ENCODE measurements around the gene AXIN1. TPM values are rescaled to one million over a fixed set of nuclear protein-coding genes. Genes with fewer than 3 reads are reported as not detected.
"Not testable (repeated sequence)": the region's sequence is repeated elsewhere in the genome, so short reads cannot be mapped to it uniquely, and the experiment has no call there.

The AXIN1 gene
- total RNA-seq, 1 donor from 2014 or later = 43.5 TPM

- not testable (repeated sequence) for DNase-seq (ENCODE audit: low read depth)
Observed at GRCh38 chr16:267562-267961, 85.0 kb downstream of the AXIN1 start.

- DNase-seq (ENCODE audit: low read depth) = no peak
Observed at GRCh38 chr16:266258-267164, 86.0 kb downstream of the AXIN1 start.

GRCh38 chr16:265711-266110 is 86.8 kb downstream of the AXIN1 start:
- peak; percentile 15 for DNase-seq (ENCODE audit: low read depth)

GRCh38 chr16:265002-265529 is 87.5 kb downstream of the AXIN1 start:
- no peak for DNase-seq (ENCODE audit: low read depth)

- no peak for DNase-seq (ENCODE audit: low read depth)
Observed at GRCh38 chr16:264440-264951, 88.0 kb downstream of the AXIN1 start.

GRCh38 chr16:263944-264343 is 88.6 kb downstream of the AXIN1 start:
- no peak for DNase-seq (ENCODE audit: low read depth)

- no peak for DNase-seq (ENCODE audit: low read depth)
Observed at GRCh38 chr16:263182-263774, 89.2 kb downstream of the AXIN1 start.

- DNase-seq (ENCODE audit: low read depth) = no peak
Observed at GRCh38 chr16:262121-262745, 90.3 kb downstream of the AXIN1 start.

GRCh38 chr16:261031-261691 is 91.4 kb downstream of the AXIN1 start:
- DNase-seq (ENCODE audit: low read depth) = no peak

- DNase-seq (ENCODE audit: low read depth) = no peak
Observed at GRCh38 chr16:260326-260725, 92.2 kb downstream of the AXIN1 start.

GRCh38 chr16:259814-260253 is 92.7 kb downstream of the AXIN1 start:
- no peak for DNase-seq (ENCODE audit: low read depth)

GRCh38 chr16:259226-259625 is 93.3 kb downstream of the AXIN1 start:
- DNase-seq (ENCODE audit: low read depth) = no peak

GRCh38 chr16:258091-258490 is 94.4 kb downstream of the AXIN1 start:
- not testable (repeated sequence) for DNase-seq (ENCODE audit: low read depth)

GRCh38 chr16:255183-255582 is 97.3 kb downstream of the AXIN1 start:
- no peak for DNase-seq (ENCODE audit: low read depth)

- no peak for DNase-seq (ENCODE audit: low read depth)
Observed at GRCh38 chr16:254461-254860, 98.1 kb downstream of the AXIN1 start.

GRCh38 chr16:253833-254232 is 98.7 kb downstream of the AXIN1 start:
- no peak for DNase-seq (ENCODE audit: low read depth)

GRCh38 chr16:252366-253337 is 99.9 kb downstream of the AXIN1 start:
- DNase-seq (ENCODE audit: low read depth) = no peak

- no peak for DNase-seq (ENCODE audit: low read depth)
Observed at GRCh38 chr16:249431-249830, 103.1 kb downstream of the AXIN1 start.

- no peak for DNase-seq (ENCODE audit: low read depth)
Observed at GRCh38 chr16:247027-247426, 105.5 kb downstream of the AXIN1 start.

- DNase-seq (ENCODE audit: low read depth) = no peak
Observed at GRCh38 chr16:245105-245504, 107.4 kb downstream of the AXIN1 start.

- no peak for DNase-seq (ENCODE audit: low read depth)
Observed at GRCh38 chr16:243348-243747, 109.2 kb downstream of the AXIN1 start.

Data from renal cortical epithelial cell (primary cell).